Measurements from ENCODE around the gene PRG3.

- TF ChIP-seq CTCF (IDR thresholded peaks at IDR 0.05): no peak
- TF ChIP-seq POLR2A (IDR thresholded peaks at IDR 0.05): no peak
Observed at GRCh38 chr11:57424137-57424791, 43.3 kb upstream of the PRG3 start.
